Measurements from ENCODE around the gene EXOC6B.

EXOC6B gene

GRCh38 chr2:72770879-72771461 is 54.9 kb downstream of the EXOC6B start:
- TF ChIP-seq POLR2AphosphoS5 (IDR thresholded peaks at IDR 0.05; ENCODE audit: borderline replicate concordance, low read depth, low read length) (no peak), EZH2 (IDR thresholded peaks at IDR 0.05) (no peak), FOXP2 (optimal IDR thresholded peaks at IDR 0.05; ENCODE audit: control extremely low read depth, extremely low read length, insufficient read depth) (no peak)
- H3K9me3 ChIP-seq (ENCODE audit: low read depth, low read length): no peaks in the 10 kb centered on the region
- peak; percentile 69 for DNase-seq (ENCODE audit: low read depth, low spot score)
- H3K9ac ChIP-seq (ENCODE audit: insufficient read length): no peak overlapping the region
- H3K4me3 ChIP-seq: no peak overlapping the region
- H3K27ac ChIP-seq: no peak overlapping the region
- no peaks in the 10 kb centered on the region for H3K36me3 ChIP-seq (ENCODE audit: insufficient read depth, low read length)

DNA sequence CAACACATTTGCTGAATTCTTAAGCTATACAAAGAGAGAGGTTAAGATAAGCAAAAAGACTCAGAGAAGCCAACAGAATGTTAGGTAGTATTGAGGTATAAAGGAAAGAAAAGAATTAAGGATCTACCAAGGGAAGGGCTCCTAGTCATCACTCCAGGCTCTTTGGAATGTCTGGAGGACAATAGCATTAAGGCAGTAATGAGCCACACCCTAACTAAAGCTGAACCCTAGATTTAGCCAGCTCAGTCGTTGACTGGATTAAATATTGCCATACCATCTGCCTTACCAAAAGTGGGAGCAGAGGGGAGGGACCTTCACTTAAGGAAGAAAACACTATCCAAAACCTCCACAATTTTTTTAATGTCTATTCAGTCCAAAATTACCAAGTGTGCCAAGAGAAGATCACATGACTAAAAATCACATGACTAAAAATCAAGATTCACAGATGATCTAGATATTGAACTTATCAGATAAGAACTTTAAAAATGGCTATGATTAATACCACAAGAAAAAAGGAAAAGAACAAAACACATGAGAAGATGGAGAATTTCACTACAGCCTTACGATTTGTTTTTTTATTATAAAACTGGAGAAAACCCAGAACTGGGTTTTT is 59.7 kb downstream of the EXOC6B start:
- no peak for DNase-seq (ENCODE audit: low read depth, low spot score)
- Histone ChIP-seq H3K9ac (ENCODE audit: insufficient read length) (no peak overlapping the region), H3K4me3 (no peak overlapping the region), H3K9me3 (ENCODE audit: low read depth, low read length) (peaks cover 4% of the 10 kb centered on the region; the same call in 1 of the 2 replicates), H3K27ac (no peak overlapping the region), H3K36me3 (ENCODE audit: insufficient read depth, low read length) (no peaks in the 10 kb centered on the region)
- no peak for TF ChIP-seq EZH2 (IDR thresholded peaks at IDR 0.05)
- no peak for TF ChIP-seq POLR2AphosphoS5 (IDR thresholded peaks at IDR 0.05; ENCODE audit: borderline replicate concordance, low read depth, low read length)
- TF ChIP-seq FOXP2 (optimal IDR thresholded peaks at IDR 0.05; ENCODE audit: control extremely low read depth, extremely low read length, insufficient read depth): no peak

DNA sequence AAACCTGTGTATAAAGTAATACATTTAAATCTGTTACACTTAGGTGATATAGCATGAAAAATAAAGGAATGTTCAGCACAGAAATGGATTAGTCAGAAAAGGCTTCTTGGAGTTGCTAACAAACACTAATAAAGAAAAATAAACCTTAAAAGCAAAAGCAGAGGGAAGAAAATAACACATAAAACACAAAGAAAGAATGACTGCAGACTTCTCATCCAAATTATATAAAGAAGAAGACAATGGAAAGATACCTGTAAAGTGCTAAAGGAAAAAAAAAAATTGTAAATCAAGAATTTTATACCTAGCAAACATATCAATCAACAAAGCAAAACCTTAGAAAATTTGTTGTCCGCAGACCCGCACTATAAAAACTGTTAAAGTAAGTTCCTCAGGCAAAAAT is 63.6 kb downstream of the EXOC6B start:
- Histone ChIP-seq H3K36me3 (ENCODE audit: insufficient read depth, low read length) (no peaks in the 10 kb centered on the region), H3K27ac (no peak overlapping the region), H3K4me3 (no peak overlapping the region), H3K9ac (ENCODE audit: insufficient read length) (no peak overlapping the region), H3K9me3 (ENCODE audit: low read depth, low read length) (peaks cover 4% of the 10 kb centered on the region; the same call in 1 of the 2 replicates)
- no peak for DNase-seq (ENCODE audit: low read depth, low spot score)
- TF ChIP-seq EZH2 (IDR thresholded peaks at IDR 0.05) (no peak), FOXP2 (optimal IDR thresholded peaks at IDR 0.05; ENCODE audit: control extremely low read depth, extremely low read length, insufficient read depth) (no peak), POLR2AphosphoS5 (IDR thresholded peaks at IDR 0.05; ENCODE audit: borderline replicate concordance, low read depth, low read length) (no peak)

- H3K9me3 ChIP-seq (ENCODE audit: low read depth, low read length): peaks cover 4% of the 10 kb centered on the region; the same call in 1 of the 2 replicates
- H3K9ac ChIP-seq (ENCODE audit: insufficient read length): no peak overlapping the region
- H3K4me3 ChIP-seq: no peak overlapping the region
- DNase-seq (ENCODE audit: low read depth, low spot score): no peak
- no peak overlapping the region for H3K27ac ChIP-seq
- no peaks in the 10 kb centered on the region for H3K36me3 ChIP-seq (ENCODE audit: insufficient read depth, low read length)
- TF ChIP-seq FOXP2 (optimal IDR thresholded peaks at IDR 0.05; ENCODE audit: control extremely low read depth, extremely low read length, insufficient read depth) (no peak), EZH2 (IDR thresholded peaks at IDR 0.05) (no peak), POLR2AphosphoS5 (IDR thresholded peaks at IDR 0.05; ENCODE audit: borderline replicate concordance, low read depth, low read length) (no peak)
These were observed 66.1 kb downstream of the EXOC6B start for GRCh38 chr2:72759755-72760154.

DNA sequence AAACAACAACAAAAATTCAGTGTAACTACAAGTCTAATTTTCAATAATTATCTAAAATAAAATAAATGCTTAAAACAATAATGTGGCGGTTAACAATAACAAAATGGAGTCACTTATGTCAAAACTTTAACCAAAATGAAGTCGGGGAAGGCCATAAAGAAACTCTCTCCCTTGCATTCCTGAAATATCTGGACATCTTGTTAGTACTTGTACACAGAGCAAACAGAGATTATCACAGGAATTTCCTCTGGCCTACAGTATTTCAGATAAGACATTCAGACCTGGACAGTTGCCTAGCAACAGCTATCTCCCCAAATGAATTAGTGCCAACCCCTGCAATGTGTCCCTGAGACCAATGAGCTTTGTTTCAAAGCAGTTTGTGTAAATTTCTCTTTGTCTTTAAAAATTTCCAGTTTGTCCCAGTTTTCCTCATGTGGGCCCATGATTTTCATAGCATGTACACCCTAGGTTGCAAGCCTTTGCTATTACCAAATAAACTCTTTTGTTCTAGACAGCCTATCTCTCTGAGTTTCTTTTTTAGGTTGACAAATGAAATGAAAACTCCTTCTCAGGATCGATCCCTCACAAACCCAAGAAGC is 68.6 kb downstream of the EXOC6B start:
- no peak overlapping the region for H3K27ac ChIP-seq
- TF ChIP-seq POLR2AphosphoS5 (IDR thresholded peaks at IDR 0.05; ENCODE audit: borderline replicate concordance, low read depth, low read length) (no peak), EZH2 (IDR thresholded peaks at IDR 0.05) (no peak), FOXP2 (optimal IDR thresholded peaks at IDR 0.05; ENCODE audit: control extremely low read depth, extremely low read length, insufficient read depth) (no peak)

GRCh38 chr2:72755647-72756423 is 70.0 kb downstream of the EXOC6B start:
- Histone ChIP-seq H3K9ac (ENCODE audit: insufficient read length) (no peak overlapping the region), H3K27ac (peak overlapping the region; percentile 62), H3K36me3 (ENCODE audit: insufficient read depth, low read length) (no peaks in the 10 kb centered on the region), H3K4me3 (no peak overlapping the region), H3K9me3 (ENCODE audit: low read depth, low read length) (no peaks in the 10 kb centered on the region)
- DNase-seq (ENCODE audit: low read depth, low spot score): no peak
- TF ChIP-seq EZH2 (IDR thresholded peaks at IDR 0.05) (no peak), FOXP2 (optimal IDR thresholded peaks at IDR 0.05; ENCODE audit: control extremely low read depth, extremely low read length, insufficient read depth) (no peak), POLR2AphosphoS5 (IDR thresholded peaks at IDR 0.05; ENCODE audit: borderline replicate concordance, low read depth, low read length) (no peak)

More for the DNA sequence above, 68.6 kb downstream of the EXOC6B start:
- Histone ChIP-seq H3K9me3 (ENCODE audit: low read depth, low read length) (peaks cover 4% of the 10 kb centered on the region; the same call in 1 of the 2 replicates), H3K9ac (ENCODE audit: insufficient read length) (no peak overlapping the region), H3K4me3 (no peak overlapping the region), H3K36me3 (ENCODE audit: insufficient read depth, low read length) (no peaks in the 10 kb centered on the region)
- no peak for DNase-seq (ENCODE audit: low read depth, low spot score)

DNA sequence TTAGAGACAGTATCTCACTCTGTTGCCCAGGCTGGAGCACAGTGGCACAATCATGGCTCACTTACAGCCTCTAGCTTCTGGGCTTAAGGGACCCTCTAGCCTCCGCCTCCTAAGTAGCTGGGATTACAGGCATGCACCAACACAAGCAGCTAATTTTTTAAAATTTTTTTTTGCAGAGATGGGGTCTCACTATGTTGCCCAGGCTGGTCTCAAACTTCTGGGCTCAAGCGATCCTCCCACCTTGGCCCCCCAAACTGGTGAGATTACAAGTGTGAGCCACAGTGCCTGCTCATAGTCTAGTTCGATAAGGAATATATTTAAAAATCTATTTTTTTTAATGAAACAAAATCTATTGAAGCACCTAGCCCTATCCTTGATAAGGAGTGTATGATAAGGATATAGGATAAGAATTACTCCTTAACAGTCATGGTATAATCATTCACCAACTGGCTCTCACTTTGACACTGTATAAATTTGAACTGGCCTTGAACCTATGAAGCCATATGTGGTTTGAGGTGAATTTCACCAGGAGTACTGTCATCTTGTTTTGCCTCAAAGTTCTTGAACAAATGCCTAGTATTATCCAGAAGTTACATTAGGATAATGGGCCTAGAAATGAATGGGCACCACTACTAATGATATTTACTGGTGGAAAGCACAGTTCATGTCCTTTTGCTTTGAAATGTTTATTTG is 71.1 kb downstream of the EXOC6B start:
- TF ChIP-seq EZH2 (IDR thresholded peaks at IDR 0.05): no peak
- TF ChIP-seq FOXP2 (optimal IDR thresholded peaks at IDR 0.05; ENCODE audit: control extremely low read depth, extremely low read length, insufficient read depth): no peak
- no peak for TF ChIP-seq POLR2AphosphoS5 (IDR thresholded peaks at IDR 0.05; ENCODE audit: borderline replicate concordance, low read depth, low read length)
- DNase-seq (ENCODE audit: low read depth, low spot score): no peak
- Histone ChIP-seq H3K9me3 (ENCODE audit: low read depth, low read length) (no peaks in the 10 kb centered on the region), H3K36me3 (ENCODE audit: insufficient read depth, low read length) (no peaks in the 10 kb centered on the region), H3K9ac (ENCODE audit: insufficient read length) (no peak overlapping the region), H3K27ac (peak overlapping the region; percentile 62), H3K4me3 (no peak overlapping the region)

Data from SK-N-MC (cell line).